Loucy (cell line): ENCODE data around the gene LARP4B.

ENCODE experiments used
- H2AFZ ChIP-seq: fragments of 200-600 bp; sonication (generic); 2 replicates; pipeline ENCODE4 v1.6.0; 2016; ENCODE audit warnings: antibody characterized with exemption, mild to moderate bottlenecking, low read length, moderate library complexity
- H3F3A ChIP-seq: fragments of 200-600 bp; 2 replicates; pipeline ENCODE4 v1.6.0; 2016; ENCODE audit warnings: antibody characterized with exemption, low read depth, mild to moderate bottlenecking
- H3K27me3 ChIP-seq: fragments of 200-600 bp; sonication (generic); 2 replicates; pipeline ENCODE4 v1.6.1; 2014; ENCODE audit warnings: low read length, mild to moderate bottlenecking; ENCODE audit not compliant: insufficient read depth, poor library complexity, severe bottlenecking
- H3K36me3 ChIP-seq: fragments of 200-600 bp; sonication (generic); 2 replicates; pipeline ENCODE4 v1.6.1; 2016; ENCODE audit warnings: low read length; ENCODE audit not compliant: insufficient read depth
- H3K4me1 ChIP-seq: fragments of 200-600 bp; sonication (generic); 2 replicates; pipeline ENCODE4 v1.5.1; 2014; ENCODE audit warnings: low read length, mild to moderate bottlenecking; ENCODE audit not compliant: insufficient read depth, poor library complexity, severe bottlenecking
- H3K4me2 ChIP-seq: fragments of 200-600 bp; sonication (generic); 2 replicates; pipeline ENCODE4 v1.6.0; 2014; ENCODE audit warnings: antibody characterized with exemption, low read length, low read depth, mild to moderate bottlenecking; ENCODE audit not compliant: poor library complexity, severe bottlenecking
- H3K4me3 ChIP-seq: fragments of 200-600 bp; sonication (generic); 2 replicates; pipeline ENCODE4 v1.5.1; 2014; ENCODE audit warnings: low read length, mild to moderate bottlenecking, mixed read lengths; ENCODE audit not compliant: poor library complexity, severe bottlenecking
- H3K79me2 ChIP-seq: fragments of 200-600 bp; sonication (generic); 2 replicates; pipeline ENCODE4 v1.6.1; 2014; ENCODE audit warnings: low read length; ENCODE audit not compliant: insufficient read depth
- H3K9ac ChIP-seq: fragments of 200-600 bp; sonication (generic); 2 replicates; pipeline ENCODE4 v1.6.0; 2014; ENCODE audit warnings: mild to moderate bottlenecking, low read depth, low read length, moderate library complexity; ENCODE audit not compliant: poor library complexity, severe bottlenecking
- H3K9me2 ChIP-seq: fragments of 200-600 bp; sonication (generic); replicated peaks from 2 replicates; pipeline ENCODE4 v1.6.1; 2016; ENCODE audit warnings: low read depth, low read length, mixed read lengths
- H3K9me3 ChIP-seq: fragments of 200-600 bp; sonication (generic); 2 replicates; pipeline ENCODE4 v1.6.1; 2014; ENCODE audit warnings: mild to moderate bottlenecking, antibody characterized with exemption, low read length, low read depth; ENCODE audit not compliant: insufficient read depth
- H4K20me1 ChIP-seq: fragments of 200-600 bp; sonication (generic); 2 replicates; pipeline ENCODE4 v1.6.0; 2014; ENCODE audit warnings: antibody characterized with exemption, low read length, mild to moderate bottlenecking; ENCODE audit not compliant: insufficient read depth, poor library complexity, severe bottlenecking
- CTCF ChIP-seq: fragments of 200-600 bp; sonication (generic); conservative IDR thresholded peaks from 2 replicates; pipeline ENCODE4 v1.5.1; 2014; ENCODE audit warnings: mild to moderate bottlenecking, antibody characterized with exemption, low read length
- EZH2phosphoT487 ChIP-seq: fragments of 200-600 bp; IDR thresholded peaks from 2 replicates; pipeline ENCODE4 v1.6.1; 2018; ENCODE audit warnings: antibody characterized with exemption, mild to moderate bottlenecking, moderate library complexity, borderline replicate concordance

The LARP4B gene

DNA sequence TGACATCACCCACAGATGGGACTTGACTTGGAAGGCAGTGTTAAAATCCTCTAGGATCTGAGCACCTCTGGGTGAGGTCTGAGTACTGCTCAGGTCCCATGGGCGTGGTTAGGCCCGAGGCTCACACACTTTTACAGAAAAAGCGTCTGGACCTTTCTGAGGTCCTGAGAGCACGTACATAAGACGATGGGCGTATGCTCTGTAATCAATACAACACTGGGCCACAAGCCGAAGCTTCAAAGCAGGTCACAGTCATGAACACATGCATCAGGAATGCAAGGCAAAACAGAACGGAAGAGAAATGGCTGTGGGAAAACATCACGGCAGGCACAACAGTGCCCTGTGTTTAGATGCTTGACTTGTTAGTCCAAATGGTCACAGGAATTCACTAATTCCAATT lies 112.2 kb downstream of the LARP4B start:
- Histone ChIP-seq H3K4me2 (no peak overlapping the region), H3K4me3 (no peak overlapping the region), H3F3A (no peaks in the 10 kb centered on the region), H3K9ac (no peak overlapping the region), H3K9me3 (no peaks in the 10 kb centered on the region), H3K27me3 (no peaks in the 10 kb centered on the region), H3K4me1 (peaks cover 13% of the 10 kb centered on the region), H3K36me3 (peaks cover 100% of the 10 kb centered on the region; the same call in 1 of the 2 replicates), H3K79me2 (no peaks in the 10 kb centered on the region), H4K20me1 (no peaks in the 10 kb centered on the region), H3K9me2 (no peaks in the 10 kb centered on the region), H2AFZ (no peak overlapping the region)
- TF ChIP-seq CTCF (no peak), EZH2phosphoT487 (no peak)

GRCh38 chr10:818526-819220 lies 112.8 kb downstream of the LARP4B start:
- Histone ChIP-seq H2AFZ (no peak overlapping the region), H3K9me3 (no peaks in the 10 kb centered on the region), H4K20me1 (no peaks in the 10 kb centered on the region), H3K4me1 (peaks cover 10% of the 10 kb centered on the region), H3K9ac (no peak overlapping the region), H3K27me3 (no peaks in the 10 kb centered on the region), H3K36me3 (peaks cover 97% of the 10 kb centered on the region; the same call in 1 of the 2 replicates), H3F3A (no peaks in the 10 kb centered on the region), H3K4me3 (no peak overlapping the region), H3K9me2 (no peaks in the 10 kb centered on the region), H3K4me2 (no peak overlapping the region), H3K79me2 (no peaks in the 10 kb centered on the region)
- no peak for TF ChIP-seq EZH2phosphoT487
- no peak for TF ChIP-seq CTCF

DNA sequence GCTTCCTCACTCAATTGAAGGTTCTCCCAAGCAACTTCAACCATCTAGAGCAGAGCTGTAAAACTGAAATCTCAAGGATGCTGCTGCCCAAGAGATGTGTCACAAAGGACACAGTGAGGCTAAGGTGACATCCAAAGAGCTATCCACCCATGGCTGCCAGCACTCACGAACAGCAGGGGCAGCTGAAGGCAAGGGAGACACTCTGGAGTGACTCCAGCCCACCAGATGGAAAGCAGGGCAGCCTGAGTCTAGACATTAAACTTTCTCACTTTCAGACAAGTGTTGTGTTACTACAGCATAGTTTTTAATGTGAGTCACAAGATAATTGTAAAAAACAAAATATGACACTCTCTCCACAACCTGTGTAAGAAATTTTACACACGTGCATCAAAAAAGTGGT lies 113.5 kb downstream of the LARP4B start:
- TF ChIP-seq CTCF, result no peak
- TF ChIP-seq EZH2phosphoT487, result no peak
- H4K20me1 ChIP-seq, result no peaks in the 10 kb centered on the region
- H2AFZ ChIP-seq, result no peak overlapping the region
- no peaks in the 10 kb centered on the region for H3K79me2 ChIP-seq
- peaks cover 4% of the 10 kb centered on the region for H3K4me1 ChIP-seq
- H3K9me3 ChIP-seq, result no peaks in the 10 kb centered on the region
- H3K4me3 ChIP-seq, result no peak overlapping the region
- peaks cover 97% of the 10 kb centered on the region; the same call in 1 of the 2 replicates for H3K36me3 ChIP-seq
- no peak overlapping the region for H3K4me2 ChIP-seq
- H3F3A ChIP-seq, result no peaks in the 10 kb centered on the region
- H3K27me3 ChIP-seq, result no peaks in the 10 kb centered on the region
- no peak overlapping the region for H3K9ac ChIP-seq
- no peaks in the 10 kb centered on the region for H3K9me2 ChIP-seq
